ENCODE measurements around the gene IFRD2. TPM values are rescaled to one million over a fixed set of nuclear protein-coding genes. Genes with fewer than 3 reads are reported as not detected.

IFRD2 gene
- total and polyA plus RNA-seq, 2 of the 13 experiments (the other 11 are each of a cell fraction or from before 2014, with no cell fraction given): 32.8 to 96.1 TPM

- TF ChIP-seq, protein P1, sequence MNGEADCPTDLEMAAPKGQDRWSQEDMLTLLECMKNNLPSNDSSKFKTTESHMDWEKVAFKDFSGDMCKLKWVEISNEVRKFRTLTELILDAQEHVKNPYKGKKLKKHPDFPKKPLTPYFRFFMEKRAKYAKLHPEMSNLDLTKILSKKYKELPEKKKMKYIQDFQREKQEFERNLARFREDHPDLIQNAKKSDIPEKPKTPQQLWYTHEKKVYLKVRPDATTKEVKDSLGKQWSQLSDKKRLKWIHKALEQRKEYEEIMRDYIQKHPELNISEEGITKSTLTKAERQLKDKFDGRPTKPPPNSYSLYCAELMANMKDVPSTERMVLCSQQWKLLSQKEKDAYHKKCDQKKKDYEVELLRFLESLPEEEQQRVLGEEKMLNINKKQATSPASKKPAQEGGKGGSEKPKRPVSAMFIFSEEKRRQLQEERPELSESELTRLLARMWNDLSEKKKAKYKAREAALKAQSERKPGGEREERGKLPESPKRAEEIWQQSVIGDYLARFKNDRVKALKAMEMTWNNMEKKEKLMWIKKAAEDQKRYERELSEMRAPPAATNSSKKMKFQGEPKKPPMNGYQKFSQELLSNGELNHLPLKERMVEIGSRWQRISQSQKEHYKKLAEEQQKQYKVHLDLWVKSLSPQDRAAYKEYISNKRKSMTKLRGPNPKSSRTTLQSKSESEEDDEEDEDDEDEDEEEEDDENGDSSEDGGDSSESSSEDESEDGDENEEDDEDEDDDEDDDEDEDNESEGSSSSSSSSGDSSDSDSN (CRISPR knock-in tag; IDR thresholded peaks at IDR 0.05): peak; percentile 85
- no peak for TF ChIP-seq ZNF432 (CRISPR knock-in tag; IDR thresholded peaks at IDR 0.05; ENCODE audit: borderline replicate concordance)
- TF ChIP-seq, protein P2, sequence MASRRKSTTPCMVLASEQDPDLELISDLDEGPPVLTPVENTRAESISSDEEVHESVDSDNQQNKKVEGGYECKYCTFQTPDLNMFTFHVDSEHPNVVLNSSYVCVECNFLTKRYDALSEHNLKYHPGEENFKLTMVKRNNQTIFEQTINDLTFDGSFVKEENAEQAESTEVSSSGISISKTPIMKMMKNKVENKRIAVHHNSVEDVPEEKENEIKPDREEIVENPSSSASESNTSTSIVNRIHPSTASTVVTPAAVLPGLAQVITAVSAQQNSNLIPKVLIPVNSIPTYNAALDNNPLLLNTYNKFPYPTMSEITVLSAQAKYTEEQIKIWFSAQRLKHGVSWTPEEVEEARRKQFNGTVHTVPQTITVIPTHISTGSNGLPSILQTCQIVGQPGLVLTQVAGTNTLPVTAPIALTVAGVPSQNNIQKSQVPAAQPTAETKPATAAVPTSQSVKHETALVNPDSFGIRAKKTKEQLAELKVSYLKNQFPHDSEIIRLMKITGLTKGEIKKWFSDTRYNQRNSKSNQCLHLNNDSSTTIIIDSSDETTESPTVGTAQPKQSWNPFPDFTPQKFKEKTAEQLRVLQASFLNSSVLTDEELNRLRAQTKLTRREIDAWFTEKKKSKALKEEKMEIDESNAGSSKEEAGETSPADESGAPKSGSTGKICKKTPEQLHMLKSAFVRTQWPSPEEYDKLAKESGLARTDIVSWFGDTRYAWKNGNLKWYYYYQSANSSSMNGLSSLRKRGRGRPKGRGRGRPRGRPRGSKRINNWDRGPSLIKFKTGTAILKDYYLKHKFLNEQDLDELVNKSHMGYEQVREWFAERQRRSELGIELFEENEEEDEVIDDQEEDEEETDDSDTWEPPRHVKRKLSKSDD (CRISPR knock-in tag; IDR thresholded peaks at IDR 0.05; ENCODE audit: low read depth): 0 out of 2 replicates have a peak, but pooled peaks have one; percentile 9
- no peak for TF ChIP-seq ZNF652 (CRISPR knock-in tag; IDR thresholded peaks at IDR 0.05; ENCODE audit: borderline replicate concordance, low read depth)
- TF ChIP-seq, protein P3, sequence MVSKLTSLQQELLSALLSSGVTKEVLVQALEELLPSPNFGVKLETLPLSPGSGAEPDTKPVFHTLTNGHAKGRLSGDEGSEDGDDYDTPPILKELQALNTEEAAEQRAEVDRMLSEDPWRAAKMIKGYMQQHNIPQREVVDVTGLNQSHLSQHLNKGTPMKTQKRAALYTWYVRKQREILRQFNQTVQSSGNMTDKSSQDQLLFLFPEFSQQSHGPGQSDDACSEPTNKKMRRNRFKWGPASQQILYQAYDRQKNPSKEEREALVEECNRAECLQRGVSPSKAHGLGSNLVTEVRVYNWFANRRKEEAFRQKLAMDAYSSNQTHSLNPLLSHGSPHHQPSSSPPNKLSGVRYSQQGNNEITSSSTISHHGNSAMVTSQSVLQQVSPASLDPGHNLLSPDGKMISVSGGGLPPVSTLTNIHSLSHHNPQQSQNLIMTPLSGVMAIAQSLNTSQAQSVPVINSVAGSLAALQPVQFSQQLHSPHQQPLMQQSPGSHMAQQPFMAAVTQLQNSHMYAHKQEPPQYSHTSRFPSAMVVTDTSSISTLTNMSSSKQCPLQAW (CRISPR knock-in tag; IDR thresholded peaks at IDR 0.05): peak; percentile 67
- TF ChIP-seq SAFB2 (CRISPR knock-in tag; IDR thresholded peaks at IDR 0.05; ENCODE audit: borderline replicate concordance, low read depth): peak; percentile 66; the same call in 1 of the 2 replicates
- peak; percentile 58 for TF ChIP-seq NFYB (CRISPR knock-in tag; IDR thresholded peaks at IDR 0.05)
- peak; percentile 73 for TF ChIP-seq ZNF446 (CRISPR knock-in tag; IDR thresholded peaks at IDR 0.05)
- peak; percentile 68 for TF ChIP-seq FOSL2 (CRISPR knock-in tag; IDR thresholded peaks at IDR 0.05)
- TF ChIP-seq RFXANK (CRISPR knock-in tag; IDR thresholded peaks at IDR 0.05): no peak
- TF ChIP-seq ZNF670 (CRISPR knock-in tag; IDR thresholded peaks at IDR 0.05; ENCODE audit: borderline replicate concordance): no peak
- peak; percentile 86 for TF ChIP-seq GATAD1 (CRISPR knock-in tag; IDR thresholded peaks at IDR 0.05)
- 0 out of 2 replicates have a peak, but pooled peaks have one; percentile 66 for TF ChIP-seq ZNF34 (CRISPR knock-in tag; IDR thresholded peaks at IDR 0.05; ENCODE audit: borderline replicate concordance)
- peak; percentile 90 for TF ChIP-seq JUN (CRISPR knock-in tag; IDR thresholded peaks at IDR 0.05)
- peak; percentile 87; the same call in 1 of the 2 replicates for TF ChIP-seq ZNF564 (CRISPR knock-in tag; IDR thresholded peaks at IDR 0.05)
- TF ChIP-seq ZNF557 (CRISPR knock-in tag; IDR thresholded peaks at IDR 0.05): no peak; the same call in 1 of the 2 replicates
- 0 out of 2 replicates have a peak, but pooled peaks have one; percentile 16 for TF ChIP-seq E2F2 (CRISPR knock-in tag; IDR thresholded peaks at IDR 0.05; ENCODE audit: borderline replicate concordance)
- no peak for TF ChIP-seq ZNF577 (CRISPR knock-in tag; IDR thresholded peaks at IDR 0.05; ENCODE audit: borderline replicate concordance, low read depth)
Measured at GRCh38 chr3:50337175-50337861, 45.1 kb upstream of the IFRD2 start (continued).

Measured in HepG2 (cell line).